Measurements from ENCODE around the gene ARSG.
"Not testable (repeated sequence)": the region's sequence is repeated elsewhere in the genome, so short reads cannot be mapped to it uniquely, and the experiment has no call there.

The ARSG gene

DNA sequence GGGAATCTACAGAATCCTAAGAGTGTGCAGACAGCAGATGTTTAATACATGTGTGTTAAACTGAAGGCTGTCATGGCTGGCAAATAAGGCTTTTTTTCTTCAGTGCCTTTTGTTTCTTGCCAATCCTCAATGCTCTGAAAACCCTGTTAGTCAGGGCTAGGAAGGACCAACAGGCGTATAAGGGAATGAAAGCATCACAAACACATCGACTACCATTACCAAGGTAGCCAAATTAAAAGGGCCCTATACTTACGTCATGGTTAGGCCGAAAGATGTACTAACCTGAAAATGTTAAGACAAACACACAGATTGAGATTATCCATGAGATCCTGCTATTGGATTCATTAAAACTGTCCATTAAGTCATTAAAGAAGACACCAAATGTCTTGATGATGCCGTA lies 13.5 kb upstream of the ARSG start:
- no peak for DNase-seq (ENCODE audit: low read depth)

DNA sequence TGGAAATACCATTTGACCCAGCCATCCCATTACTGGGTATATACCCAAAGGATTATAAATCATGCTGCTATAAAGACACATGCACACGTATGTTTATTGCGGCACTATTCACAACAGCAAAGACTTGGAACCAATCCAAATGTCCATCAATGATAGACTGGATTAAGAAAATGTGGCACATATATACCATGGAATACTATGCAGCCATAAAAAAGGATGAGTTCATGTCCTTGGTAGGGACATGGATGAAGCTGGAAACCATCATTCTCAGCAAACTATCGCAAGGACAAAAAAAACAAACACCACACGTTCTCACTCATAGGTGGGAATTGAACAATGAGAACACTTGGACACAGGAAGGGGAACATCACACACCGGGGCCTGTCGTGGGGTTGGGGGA lies 9.3 kb upstream of the ARSG start:
- not testable (repeated sequence) for DNase-seq (ENCODE audit: low read depth)

DNA sequence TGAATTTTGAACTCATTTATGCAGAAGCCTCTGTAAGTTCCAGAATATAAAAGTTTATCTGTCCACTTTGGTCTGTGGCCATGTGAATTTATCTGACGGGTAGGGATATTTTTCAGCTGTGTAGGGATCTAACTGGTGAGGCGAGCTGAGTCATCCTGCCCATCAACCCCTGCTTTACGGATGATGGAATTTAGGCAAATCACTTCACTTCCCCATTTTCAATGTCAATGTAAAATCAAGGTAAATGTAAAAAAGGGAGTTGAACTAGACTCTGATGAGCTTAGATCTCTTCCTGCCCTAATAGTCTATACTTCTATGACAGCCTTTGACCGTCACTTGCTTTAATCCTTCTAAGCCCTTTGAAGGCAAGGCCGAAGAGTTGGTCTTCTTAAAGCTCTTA lies 2.9 kb upstream of the ARSG start:
- no peak for DNase-seq (ENCODE audit: low read depth)

DNA sequence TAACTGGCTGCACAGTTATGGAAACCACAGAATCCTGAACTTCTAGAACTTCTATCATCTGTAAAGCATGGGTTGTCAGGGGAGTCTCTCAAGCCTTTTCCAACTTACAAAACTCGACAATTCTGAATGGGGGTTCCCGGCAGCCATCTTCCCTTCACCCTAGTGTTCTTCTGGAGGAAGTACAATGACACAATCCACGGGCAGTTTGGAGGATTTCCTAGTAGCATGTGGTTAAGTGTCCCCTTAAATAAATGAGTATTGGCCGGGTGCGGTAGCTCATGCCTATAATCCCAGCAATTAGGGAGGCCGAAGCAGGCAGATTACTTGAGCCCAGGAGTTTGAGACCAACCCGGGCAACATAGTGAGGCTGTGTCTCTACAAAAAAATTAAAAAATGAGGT lies 2.5 kb upstream of the ARSG start:
- DNase-seq (ENCODE audit: low read depth), result no peak

DNA sequence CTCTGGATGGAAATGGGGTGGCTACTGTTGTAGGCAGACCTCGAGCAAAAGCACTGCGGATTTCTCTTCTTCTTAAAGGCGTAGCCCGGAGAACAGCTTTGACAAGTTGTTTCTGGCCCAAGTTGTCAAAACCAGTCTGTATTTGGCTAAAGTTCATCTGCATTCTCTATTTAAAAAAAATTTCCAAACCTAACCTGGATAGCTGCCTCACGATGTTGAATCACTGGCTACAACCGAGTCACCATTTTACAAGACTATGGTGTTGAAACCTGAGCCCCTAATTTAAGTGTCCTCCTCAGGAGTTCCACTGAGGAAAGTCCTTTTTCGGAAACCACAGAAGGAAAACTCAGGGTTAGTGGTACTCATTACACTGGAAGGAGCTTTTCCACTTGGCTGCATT lies 1.8 kb upstream of the ARSG start:
- no peak for DNase-seq (ENCODE audit: low read depth)

- no peak for DNase-seq (ENCODE audit: low read depth)
These were observed 1.4 kb upstream of the ARSG start for GRCh38 chr17:68289936-68290267.

GRCh38 chr17:68290268-68290954 lies 884 bp upstream of the ARSG start:
- DNase-seq (ENCODE audit: low read depth), result peak; percentile 52

DNA sequence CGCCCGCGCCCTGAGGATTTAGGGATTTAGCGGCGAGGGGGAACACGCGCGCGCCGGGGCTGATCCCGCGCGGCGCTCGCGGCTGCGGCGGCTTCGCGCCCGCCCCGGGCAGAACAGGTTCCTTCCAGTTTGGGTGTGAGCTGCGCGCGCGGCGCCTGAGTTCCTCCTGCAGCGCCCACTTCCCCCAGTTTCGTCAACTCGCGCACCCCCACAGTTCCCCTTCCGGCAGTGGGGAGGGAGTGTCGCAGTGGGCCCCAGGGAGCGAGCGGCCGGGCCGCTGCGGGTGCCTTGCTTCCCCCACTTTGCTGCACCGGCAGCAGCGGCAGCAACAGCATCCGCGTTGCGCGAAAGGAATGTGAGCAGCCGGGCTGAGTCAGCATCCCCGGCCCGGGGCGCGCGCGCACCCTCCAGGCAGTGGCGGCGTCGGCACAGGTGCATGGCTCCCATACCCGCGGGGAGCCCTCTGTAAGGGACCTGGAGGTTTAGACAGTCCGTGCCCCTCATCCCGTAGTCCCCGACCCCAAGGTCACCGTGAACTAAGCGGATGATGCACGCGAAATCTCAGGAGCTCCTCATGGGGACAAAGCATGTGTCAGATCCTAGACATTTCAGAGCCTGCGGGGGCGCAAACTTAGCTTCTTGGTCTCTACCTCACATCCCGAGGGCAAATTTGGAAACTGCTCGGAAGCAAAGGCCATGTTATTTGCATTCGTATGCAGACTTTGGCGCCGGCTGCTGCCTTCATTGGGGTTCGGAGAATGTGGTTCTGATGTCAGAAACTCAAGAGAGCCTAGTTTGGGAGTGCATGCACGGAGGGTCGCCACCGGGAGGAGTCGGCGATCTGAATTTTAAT lies 767 bp downstream of the ARSG start:
- DNase-seq (ENCODE audit: low read depth), result peak; percentile 85

DNA sequence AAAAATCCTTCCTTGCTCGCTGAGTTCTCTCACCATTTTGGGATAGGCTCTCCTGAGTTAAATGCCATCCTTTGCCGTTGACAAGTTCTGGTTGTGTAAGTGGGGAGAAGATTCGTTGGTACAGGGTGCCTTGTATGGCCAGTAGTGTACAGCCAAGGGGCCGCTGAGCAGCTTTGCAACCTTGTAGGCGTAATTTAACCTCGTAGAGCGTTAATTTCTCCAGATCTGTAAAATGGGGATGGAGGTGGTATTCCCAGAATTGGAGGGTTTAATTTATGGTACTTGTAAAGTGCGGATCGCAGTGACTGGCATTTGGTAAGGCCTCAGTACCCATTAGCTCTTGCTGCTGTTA lies 1.4 kb downstream of the ARSG start:
- no peak for DNase-seq (ENCODE audit: low read depth)

- DNase-seq (ENCODE audit: low read depth), result no peak
These were observed 2.3 kb downstream of the ARSG start for GRCh38 chr17:68293490-68294195.

- DNase-seq (ENCODE audit: low read depth), result no peak
These were observed 2.9 kb downstream of the ARSG start for GRCh38 chr17:68294196-68294555.

DNA sequence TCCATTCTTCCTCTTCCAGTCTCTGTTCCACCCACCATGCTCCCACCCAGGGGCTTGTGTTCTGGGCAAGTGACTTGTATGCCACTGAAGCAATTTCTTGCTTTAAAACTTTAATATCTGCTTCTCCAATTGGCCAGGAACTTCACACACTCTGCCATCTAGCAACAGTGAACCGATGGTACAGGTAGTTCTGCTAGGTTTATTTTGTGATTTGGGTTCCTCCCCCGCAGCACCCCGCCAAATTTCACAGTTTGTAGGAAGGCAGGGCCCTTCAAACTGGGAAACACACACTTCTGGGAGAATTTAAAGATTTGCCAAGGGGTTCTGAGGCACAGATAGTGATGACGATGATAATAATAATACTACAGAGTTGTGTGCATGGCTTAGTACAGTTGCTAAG lies 3.3 kb downstream of the ARSG start:
- DNase-seq (ENCODE audit: low read depth), result no peak

- no peak for DNase-seq (ENCODE audit: low read depth)
These were observed 3.8 kb downstream of the ARSG start for GRCh38 chr17:68295086-68295485.

- no peak for DNase-seq (ENCODE audit: low read depth)
These were observed 5.2 kb downstream of the ARSG start for GRCh38 chr17:68296217-68297191.

DNA sequence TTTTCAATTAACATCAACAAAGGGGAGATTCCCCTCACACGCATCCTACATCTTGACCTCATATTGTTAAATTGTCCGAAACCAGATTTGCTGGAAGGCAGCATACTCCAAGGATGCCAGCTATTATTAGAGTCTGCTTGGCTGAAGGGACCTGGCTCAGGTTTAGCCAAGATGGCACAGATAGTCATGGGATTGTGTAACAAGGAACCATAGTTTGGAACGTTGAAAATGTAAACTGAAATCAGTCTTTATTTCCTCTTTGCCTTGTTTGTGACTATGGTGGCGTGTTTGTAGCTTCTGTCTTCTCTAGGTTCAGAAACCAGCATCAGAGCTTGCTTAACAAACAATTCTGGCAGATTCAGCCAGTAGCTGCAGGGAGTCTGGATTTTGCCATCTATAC lies 5.9 kb downstream of the ARSG start:
- no peak for DNase-seq (ENCODE audit: low read depth)

DNA sequence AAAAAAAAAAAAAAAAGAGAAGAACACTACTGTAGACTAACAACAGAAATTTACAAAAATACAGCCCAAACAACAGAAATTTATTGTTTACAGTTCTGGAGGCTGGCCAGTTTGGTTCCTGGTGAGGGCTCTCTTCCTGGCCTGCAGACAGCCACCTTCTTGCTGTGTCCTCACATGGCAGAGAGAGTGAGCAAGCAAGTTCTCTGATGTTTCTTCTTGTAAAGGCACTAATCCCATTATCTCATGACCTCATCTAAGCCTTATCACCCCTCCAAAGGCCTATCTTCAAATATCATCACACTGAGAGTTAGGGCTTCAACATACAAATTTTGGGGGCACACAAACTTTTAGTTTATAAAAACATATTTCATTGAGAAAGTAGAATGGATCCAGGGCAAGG lies 7.3 kb downstream of the ARSG start:
- no peak for DNase-seq (ENCODE audit: low read depth)

GRCh38 chr17:68299817-68300216 lies 8.5 kb downstream of the ARSG start:
- DNase-seq (ENCODE audit: low read depth), result no peak

DNA sequence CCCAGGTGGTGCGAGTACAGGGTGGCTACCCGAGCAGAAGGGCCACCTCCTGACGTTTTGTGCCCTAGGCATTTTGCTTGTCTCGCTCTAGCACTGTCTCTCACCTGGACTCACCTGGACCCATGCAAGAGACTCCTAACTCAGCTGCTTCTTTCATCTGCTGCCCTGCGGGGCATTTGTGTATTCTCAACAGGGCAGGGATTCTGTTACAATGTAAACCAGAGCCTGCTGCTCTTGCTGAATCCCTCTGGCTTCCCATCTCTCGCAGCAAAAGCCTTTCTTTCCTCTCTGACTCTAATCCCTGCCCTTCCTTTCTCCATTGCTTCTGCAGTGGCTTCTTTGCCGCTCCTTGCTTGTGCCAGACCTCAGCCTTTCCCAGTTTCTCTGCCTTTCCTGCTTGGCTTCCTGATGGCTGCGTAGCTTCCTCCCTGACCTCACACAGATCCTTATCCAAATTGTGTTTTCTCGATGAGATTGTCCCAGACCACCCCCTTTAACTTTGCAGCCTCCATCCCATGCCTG lies 10.2 kb downstream of the ARSG start:
- no peak for DNase-seq (ENCODE audit: low read depth)

DNA sequence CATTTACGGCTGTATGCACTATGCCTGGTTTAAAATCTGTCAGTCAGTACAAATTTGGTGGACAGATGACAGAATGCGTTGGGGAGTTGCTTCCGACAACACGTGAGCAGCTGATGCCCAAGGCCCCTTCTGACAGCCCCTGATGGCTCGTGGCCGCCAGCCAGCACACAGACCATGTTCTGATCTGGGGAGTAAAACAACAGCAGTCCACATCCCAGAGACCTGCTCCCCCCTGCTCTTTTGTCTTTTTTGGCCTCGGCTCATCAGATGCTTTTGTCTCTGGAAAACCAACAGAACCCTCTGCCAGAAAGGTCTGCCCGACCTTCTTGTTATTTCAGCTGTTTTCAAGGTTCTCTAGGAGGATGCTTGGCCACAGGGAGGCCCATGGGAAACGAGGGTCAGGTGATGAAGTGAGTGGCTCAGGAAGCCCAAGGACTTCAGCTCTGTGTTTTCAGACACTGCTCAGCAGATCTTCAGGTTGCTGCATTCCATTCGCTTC lies 10.8 kb downstream of the ARSG start:
- DNase-seq (ENCODE audit: low read depth), result no peak

GRCh38 chr17:68302666-68303065 lies 11.4 kb downstream of the ARSG start:
- no peak for DNase-seq (ENCODE audit: low read depth)

DNA sequence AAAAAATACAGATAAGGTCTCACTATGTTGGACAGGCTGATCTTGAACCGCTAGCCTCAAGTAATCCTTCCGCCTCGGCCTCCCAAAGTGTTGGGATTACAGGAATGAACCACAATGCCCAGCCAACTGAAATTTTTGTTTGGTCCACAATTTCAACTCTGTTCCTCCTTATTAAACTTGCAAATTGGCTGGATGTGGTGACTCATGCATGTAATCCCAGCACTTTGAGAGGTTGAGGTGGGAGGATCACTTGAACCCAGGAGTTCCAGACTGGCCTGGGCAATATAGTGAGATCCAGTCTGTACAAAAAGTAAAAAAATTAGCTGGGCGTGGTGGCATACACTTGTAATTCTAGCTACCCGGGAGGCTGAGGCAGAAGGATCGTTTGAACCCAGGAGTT lies 13.4 kb downstream of the ARSG start:
- DNase-seq (ENCODE audit: low read depth), result no peak

DNA sequence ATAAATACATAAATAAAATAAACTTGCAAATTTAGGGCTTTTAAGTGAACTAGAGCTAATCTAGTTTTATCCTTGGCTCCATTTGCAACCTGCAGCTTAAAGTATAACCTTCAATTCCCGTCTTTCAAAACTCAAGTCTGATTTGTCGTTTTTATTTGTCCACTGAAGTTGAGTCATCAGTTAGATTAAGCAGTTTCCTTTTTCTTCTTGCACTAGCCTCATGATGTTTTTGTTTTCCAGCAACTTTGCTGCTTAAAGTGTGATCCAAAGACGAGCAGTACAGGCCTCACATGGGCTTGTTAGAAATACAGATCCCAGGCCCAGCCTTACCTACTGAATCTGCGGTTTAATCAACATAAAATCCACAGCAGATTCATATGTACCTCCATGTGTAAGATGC lies 13.8 kb downstream of the ARSG start:
- no peak for DNase-seq (ENCODE audit: low read depth)
